Activated gamma-delta T cell treated with Interleukin-2 at 50 U/mL for 16 hours (primary cell): ENCODE results near the gene HPF1.

Experiments used
- DNase-seq: peaks from one replicate; pipeline ENCODE4 v3.0.0-alpha.2; 2020

The HPF1 gene

GRCh38 chr4:169730564-169730963 lies 27.2 kb downstream of the HPF1 start:
- DNase-seq: no peak

- DNase-seq: no peak
Observed at GRCh38 chr4:169727616-169728015, 30.1 kb downstream of the HPF1 start.

GRCh38 chr4:169724260-169724659 lies 33.5 kb downstream of the HPF1 start:
- no peak for DNase-seq

- DNase-seq: no peak
Observed at GRCh38 chr4:169723207-169723965, 34.4 kb downstream of the HPF1 start.

- no peak for DNase-seq
Observed at GRCh38 chr4:169720529-169720928, 37.2 kb downstream of the HPF1 start.

- no peak for DNase-seq
Observed at GRCh38 chr4:169716677-169717076, 41.1 kb downstream of the HPF1 start.

- DNase-seq: no peak
Observed at GRCh38 chr4:169715826-169716225, 41.9 kb downstream of the HPF1 start.

- DNase-seq: no peak
Observed at GRCh38 chr4:169707958-169708643, 49.6 kb downstream of the HPF1 start.

GRCh38 chr4:169698331-169698730 lies 59.4 kb downstream of the HPF1 start:
- DNase-seq: no peak

GRCh38 chr4:169690787-169691186 lies 67.0 kb downstream of the HPF1 start:
- DNase-seq: no peak

GRCh38 chr4:169689681-169690080 lies 68.1 kb downstream of the HPF1 start:
- DNase-seq: no peak

- no peak for DNase-seq
Observed at GRCh38 chr4:169682372-169683047, 75.2 kb downstream of the HPF1 start.
